Ovary (tissue), 9 donors: ENCODE measurements around the gene TRAF3. TPM values are rescaled to one million over a fixed set of nuclear protein-coding genes. Genes with fewer than 3 reads are reported as not detected.

Experiments used
- DNase-seq, 5 donors: peaks; one replicate each; pipeline ENCODE4 v3.0.0-alpha.2; 2019 to 2020
- H3K27ac ChIP-seq, 2 donors: fragments of 200-600 bp; one replicate each; pipeline versions ENCODE4 v1.5.1 to v1.8.0; 2019 to 2022
- H3K27me3 ChIP-seq: fragments of 200-600 bp; one replicate; pipeline ENCODE4 v1.8.0; 2022
- H3K36me3 ChIP-seq: fragments of 200-600 bp; sonication (generic); one replicate; pipeline ENCODE4 v1.5.1; 2019
- H3K4me1 ChIP-seq: one replicate; pipeline ENCODE4 v1.8.1; 2013; ENCODE audit warnings: mild to moderate bottlenecking, moderate library complexity; ENCODE audit not compliant: insufficient read depth
- H3K4me3 ChIP-seq: fragments of 200-600 bp; sonication (generic); one replicate; pipeline ENCODE4 v1.5.1; 2017
- H3K9me3 ChIP-seq, 2 donors: fragments of 200-600 bp in 1 of 2; sonication (generic) in 1 of 2; one replicate each; pipeline versions ENCODE4 v1.5.1 to v1.8.1; 2013 to 2019; ENCODE audit warnings: mild to moderate bottlenecking in 1 of 2, moderate library complexity in 1 of 2
- EP300 ChIP-seq: sonication (generic); formaldehyde crosslinking; IDR thresholded peaks from one replicate; pipeline ENCODE4 v1.6.1; 2017; ENCODE audit warnings: antibody characterized with exemption
- POLR2A ChIP-seq: fragments of 450-650 bp; IDR thresholded peaks from one replicate; pipeline ENCODE4 v1.6.1; 2017; ENCODE audit warnings: antibody characterized with exemption, mild to moderate bottlenecking, moderate library complexity
- WGBS, 3 donors: extraction: QIAGEN DNeasy Blood & Tissue Kit in 1 of 3; methylation state at CpG; one replicate each; pipeline versions ENCODE4 v1.1.5 to v1.1.7; 2013 to 2017; 5-methylcytosine and 5-hydroxymethylcytosine counted together
- intact Hi-C, 4 donors: fragments of 100-400 bp; cut with DNase I; formaldehyde crosslinking; loops; one replicate each; pipeline versions ENCODE4 v1.11.0 to v1.15.1; 2022 to 2023
- polyA plus RNA-seq, 2 donors: library from polyadenylated mRNA; stranded (reverse); fragments of 200-250 nt in 1 of 2; fragments of 350-450 nt in 1 of 2; fragmentation: Illumina TruSeq in 1 of 2; extraction: RNeasy Lipid Tissue Mini Kit (QIAGEN cat#74804) in 1 of 2; gene quantifications; one replicate each; pipeline ENCODE4 v1.2.3, GENCODE V29; 2013 to 2014
- total RNA-seq, 7 donors: library from RNA; depleted of rRNA in 2 of 7; stranded (reverse); fragments of >200 nt in 2 of 7; fragmentation: NEBNext Ultra II Directional in 3 of 7; extraction: Animal tissue kit (Norgen Biotek cat#: 25700) in 3 of 7; gene quantifications; one replicate each; pipeline versions ENCODE4 v1.1.0 to v1.2.4, GENCODE V29; 2016 to 2023
- TF ChIP-seq, protein P1 (sequence below), 3 donors: fragments of 450-650 bp in 2 of 3; fragments of 200-600 bp in 1 of 3; IDR thresholded peaks; one replicate each; pipeline versions ENCODE4 v1.5.1 to v1.8.0; 2016 to 2022; ENCODE audit warnings: antibody characterized with exemption in 3 of 3, mild to moderate bottlenecking in 1 of 3
- donor health status: DM: no; HTN: no; CAD: no; lungs with moderate emphysema.
- donor health status: DM: no; HTN: no; CAD: no.
- donor health status: Bipolar disorder and iron deficiency.
- donor health status: DM: yes; HTN: yes; CAD: no.
- donor health status: DM: no; HTN: no; CAD: no.
- donor health status: DM: yes; HTN: yes; CAD: no.

Gene TRAF3
- total and polyA plus RNA-seq, 9 donors: 2.9 to 17.0 (median 11.4) TPM

DNA sequence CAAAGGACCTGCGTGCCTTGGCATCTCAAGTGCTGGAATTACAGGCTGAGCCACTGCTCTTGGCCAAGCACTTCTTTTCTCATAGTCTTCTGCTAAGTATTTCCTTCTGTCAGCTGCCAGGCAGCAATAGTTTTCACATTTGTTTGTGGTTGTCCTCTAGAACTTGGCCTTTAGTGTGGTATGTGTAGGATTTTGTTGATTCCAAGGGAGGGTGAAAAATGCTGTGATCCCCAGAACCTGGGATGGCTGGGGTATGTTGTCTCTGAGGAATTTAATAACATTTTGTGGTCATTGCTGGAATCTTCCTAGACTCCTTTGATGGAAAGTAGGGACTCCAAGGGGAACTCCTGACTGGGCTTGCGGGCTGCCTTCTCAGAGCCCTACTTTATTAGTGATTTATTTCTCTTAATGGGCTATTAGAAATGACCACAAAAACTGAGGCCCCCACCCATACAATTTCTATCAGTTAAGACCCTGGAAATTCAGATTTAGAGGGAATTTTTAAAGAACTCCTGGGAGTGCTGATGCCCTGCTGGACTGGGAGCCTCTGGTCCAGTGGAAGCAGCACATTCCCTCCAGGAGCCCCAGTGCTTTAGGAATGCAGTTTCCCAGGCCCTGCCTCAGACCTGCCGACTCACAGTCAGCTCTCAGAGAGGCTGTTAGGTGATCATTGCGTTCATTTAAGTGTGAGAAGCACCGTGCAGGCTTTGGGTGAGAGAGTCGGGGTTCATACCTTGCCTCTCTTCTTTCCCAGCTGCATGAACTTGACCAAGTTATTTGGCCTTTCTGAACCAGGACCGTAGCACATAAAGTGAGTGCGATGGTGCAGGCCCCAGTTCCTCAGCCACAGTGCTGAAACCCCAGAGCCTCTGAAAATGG lies 22.7 kb downstream of the TRAF3 start:
- intact Hi-C loops: loop anchor here in 1 of 4 donors (5.0 kb wide), 1 partner anchor 63 kb away; no protein-coding TSS in a partner anchor
- no peak for DNase-seq
- TF ChIP-seq POLR2A (no peak), EP300 (no peak)
- TF ChIP-seq, protein P1, sequence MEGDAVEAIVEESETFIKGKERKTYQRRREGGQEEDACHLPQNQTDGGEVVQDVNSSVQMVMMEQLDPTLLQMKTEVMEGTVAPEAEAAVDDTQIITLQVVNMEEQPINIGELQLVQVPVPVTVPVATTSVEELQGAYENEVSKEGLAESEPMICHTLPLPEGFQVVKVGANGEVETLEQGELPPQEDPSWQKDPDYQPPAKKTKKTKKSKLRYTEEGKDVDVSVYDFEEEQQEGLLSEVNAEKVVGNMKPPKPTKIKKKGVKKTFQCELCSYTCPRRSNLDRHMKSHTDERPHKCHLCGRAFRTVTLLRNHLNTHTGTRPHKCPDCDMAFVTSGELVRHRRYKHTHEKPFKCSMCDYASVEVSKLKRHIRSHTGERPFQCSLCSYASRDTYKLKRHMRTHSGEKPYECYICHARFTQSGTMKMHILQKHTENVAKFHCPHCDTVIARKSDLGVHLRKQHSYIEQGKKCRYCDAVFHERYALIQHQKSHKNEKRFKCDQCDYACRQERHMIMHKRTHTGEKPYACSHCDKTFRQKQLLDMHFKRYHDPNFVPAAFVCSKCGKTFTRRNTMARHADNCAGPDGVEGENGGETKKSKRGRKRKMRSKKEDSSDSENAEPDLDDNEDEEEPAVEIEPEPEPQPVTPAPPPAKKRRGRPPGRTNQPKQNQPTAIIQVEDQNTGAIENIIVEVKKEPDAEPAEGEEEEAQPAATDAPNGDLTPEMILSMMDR (IDR thresholded peaks at IDR 0.05): no peak
- no peaks in the 10 kb centered on the region for H3K36me3 ChIP-seq
- H3K4me1 ChIP-seq: peaks cover 3% of the 10 kb centered on the region
- H3K27me3 ChIP-seq: no peaks in the 10 kb centered on the region
- 51 to 64% (median 51%) methylated on average over 8 of the region's 8 CpGs for WGBS, 3 donors
- no peak overlapping the region for H3K4me3 ChIP-seq
- no peaks in the 10 kb centered on the region for H3K9me3 ChIP-seq
- H3K27ac ChIP-seq: no peak overlapping the region

DNA sequence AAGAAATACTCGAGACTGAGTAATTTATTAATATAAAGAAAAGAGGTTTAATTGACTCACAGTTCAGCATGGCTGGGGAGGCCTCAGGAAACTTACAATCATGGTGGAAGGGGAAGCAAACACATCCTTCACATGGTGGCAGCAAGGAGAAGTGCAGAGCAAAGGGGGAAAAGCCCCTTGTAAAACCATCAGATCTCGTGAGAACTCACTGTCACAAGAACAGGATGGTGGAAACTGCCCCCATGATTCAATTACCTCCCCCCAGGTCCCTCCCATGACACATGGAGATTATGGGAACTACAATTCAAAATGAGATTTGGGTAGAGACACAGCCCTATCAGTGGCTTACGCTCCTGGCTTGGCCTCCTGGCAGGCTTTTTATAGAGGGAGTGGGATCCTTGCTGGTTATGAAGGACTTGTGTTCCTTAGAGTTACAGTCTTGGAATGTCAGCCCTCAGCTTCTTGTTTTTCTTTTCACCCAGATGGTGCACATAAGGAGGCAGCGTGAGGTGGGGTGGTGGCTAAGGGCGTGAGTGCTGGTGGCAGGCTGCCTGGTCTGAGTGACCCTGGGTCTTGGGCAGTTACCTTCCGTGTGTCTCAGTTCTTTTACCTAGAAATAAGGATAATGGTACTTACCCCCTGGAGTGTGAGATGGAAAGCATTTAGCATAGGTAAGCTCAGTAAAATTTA lies 25.7 kb downstream of the TRAF3 start:
- TF ChIP-seq EP300 (no peak), POLR2A (no peak)
- TF ChIP-seq, protein P1 (IDR thresholded peaks at IDR 0.05): no peak
- Histone ChIP-seq H3K27ac (no peak overlapping the region), H3K27me3 (no peaks in the 10 kb centered on the region), H3K36me3 (no peaks in the 10 kb centered on the region), H3K4me1 (no peaks in the 10 kb centered on the region), H3K4me3 (no peak overlapping the region), H3K9me3 (no peaks in the 10 kb centered on the region)
- WGBS, 3 donors: 52 to 68% (median 65%) methylated on average over 6 of the region's 6 CpGs
- no peak for DNase-seq
- intact Hi-C loops: no loop called here

DNA sequence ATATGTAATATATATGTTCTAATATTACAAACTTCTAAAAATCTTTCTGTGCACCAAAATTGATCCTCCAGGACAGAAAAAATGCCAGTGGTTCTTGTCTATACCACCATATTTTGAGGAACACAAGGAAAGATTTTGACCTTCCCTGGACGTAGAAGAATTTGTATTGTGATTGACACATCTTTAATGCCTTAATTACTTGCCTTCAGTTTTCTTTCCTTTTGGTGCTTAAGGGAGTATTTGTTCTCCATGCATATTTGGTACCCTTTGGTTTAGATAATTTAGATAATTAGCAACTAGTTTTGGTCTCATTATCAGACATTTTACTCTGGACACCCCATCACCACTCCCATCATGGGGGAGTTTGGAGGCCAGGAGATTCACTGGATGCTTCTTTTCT lies 27.6 kb downstream of the TRAF3 start:
- TF ChIP-seq, protein P1 (IDR thresholded peaks at IDR 0.05): no peak
- TF ChIP-seq POLR2A: no peak
- no peak for TF ChIP-seq EP300
- no peaks in the 10 kb centered on the region for H3K36me3 ChIP-seq
- DNase-seq: no peak
- intact Hi-C loops: no loop called here
- H3K9me3 ChIP-seq: no peaks in the 10 kb centered on the region
- no peaks in the 10 kb centered on the region for H3K27me3 ChIP-seq
- 90 to 94% (median 91%) methylated on average over 1 of the region's 1 CpG for WGBS, 3 donors
- no peaks in the 10 kb centered on the region for H3K4me1 ChIP-seq
- H3K4me3 ChIP-seq: no peak overlapping the region
- H3K27ac ChIP-seq: no peak overlapping the region

DNA sequence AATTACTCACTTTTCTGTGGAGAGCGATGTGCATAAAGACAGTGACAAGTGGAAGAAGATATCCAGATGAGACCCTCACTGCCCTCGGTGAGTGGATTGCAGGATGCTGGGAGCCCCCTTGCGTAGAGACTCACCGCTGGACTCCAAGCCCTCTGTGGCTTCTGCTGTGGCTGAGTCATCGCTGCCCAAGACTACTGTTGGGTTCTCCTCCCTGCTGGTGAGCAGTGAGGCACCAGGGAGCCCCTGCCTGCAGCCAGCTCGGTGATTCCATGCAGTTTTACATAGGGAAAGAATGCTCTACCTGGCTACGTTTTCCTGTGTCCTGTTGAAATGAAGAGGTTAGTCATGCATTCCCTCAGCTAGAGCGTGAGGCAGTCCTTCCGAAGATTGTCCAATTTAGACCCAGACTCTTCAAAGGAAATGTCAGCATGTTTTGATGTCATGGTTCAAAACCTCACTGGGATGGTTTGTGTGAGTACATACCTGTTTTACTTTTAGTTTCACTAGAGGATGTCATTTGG lies 28.2 kb downstream of the TRAF3 start:
- TF ChIP-seq EP300: no peak
- Histone ChIP-seq H3K9me3 (no peaks in the 10 kb centered on the region), H3K36me3 (no peaks in the 10 kb centered on the region), H3K4me3 (no peak overlapping the region), H3K27me3 (no peaks in the 10 kb centered on the region), H3K4me1 (no peaks in the 10 kb centered on the region), H3K27ac (no peak overlapping the region)
- WGBS, 3 donors: 91 to 93% (median 92%) methylated on average over 9 of the region's 9 CpGs
- intact Hi-C loops: no loop called here
- no peak for DNase-seq
